Measurements from ENCODE around the gene YARS1. TPM values are rescaled to one million over a fixed set of nuclear protein-coding genes. Genes with fewer than 3 reads are reported as not detected.
A peak's percentile ranks its signal among the peaks of the same experiment; 100 is the strongest.

Gene YARS1
- polyA plus RNA-seq, 2 of the 4 experiments (the other 2 are of a cell fraction) = 92.5 to 103 TPM

DNA sequence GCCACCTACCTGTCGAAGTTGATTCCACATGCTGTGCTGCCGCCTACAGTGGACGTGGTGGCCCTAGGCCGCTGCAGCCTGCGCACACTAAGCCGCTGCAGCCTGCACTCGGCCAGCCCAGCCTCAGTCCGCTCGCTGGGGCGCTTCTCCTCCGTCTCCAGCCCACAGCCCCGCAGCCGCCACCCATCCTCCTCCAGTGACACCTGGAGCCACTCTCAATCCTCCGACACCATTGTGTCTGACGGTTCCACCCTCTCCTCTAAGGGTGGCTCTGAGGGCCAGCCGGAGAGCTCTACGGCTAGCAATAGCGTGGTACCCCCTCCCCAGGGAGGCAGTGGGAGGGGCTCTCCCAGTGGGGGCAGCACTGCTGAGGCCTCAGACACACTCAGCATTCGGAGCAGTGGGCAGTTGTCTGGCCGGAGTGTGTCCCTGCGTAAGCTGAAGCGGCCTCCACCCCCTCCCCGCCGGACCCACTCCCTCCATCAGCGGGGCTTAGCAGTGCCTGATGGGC lies 46.9 kb downstream of the YARS1 start:
- ATAC-seq = peak in 1 of 2 experiments; percentile 1; a peak in 1 of 6 replicates
- Histone ChIP-seq H3K4me3 (no peak overlapping the region), H3K4me2 (peak overlapping the region; percentile 43; the same call in 1 of the 3 replicates), H3K27ac (peak overlapping the region; percentile 57 to 99; a peak in 5 of 6 replicates), H3K4me1 (peaks cover 99% of the 10 kb centered on the region), H3K9me3 (no peaks in the 10 kb centered on the region)
- DNase-seq (ENCODE audit: low read depth in 1 of 2, low spot score in 1 of 2) = no peak
- no peak for FAIRE-seq
- 91% methylated on average over 20 of the region's 25 CpGs for WGBS (ENCODE audit: missing lambda C conversion rate)
- CTCF ChIA-PET = interaction anchor here (1.1 to 17.1 kb wide), 4 partner anchors 8 to 63 kb away, joined by 4 to 383 read pairs (median 6); partner anchors contain the start of gene SYNC
- POLR2A ChIA-PET = interaction anchor here (0.8 to 1.3 kb wide), 2 partner anchors 9 to 45 kb away, joined by 3 to 9 read pairs; no protein-coding TSS in a partner anchor
- TF ChIP-seq CHD2 (IDR thresholded peaks at IDR 0.05; ENCODE audit: low read length, partially characterized antibody) (no peak), EHMT2 (IDR thresholded peaks at IDR 0.05; ENCODE audit: low read depth) (no peak), EHF (CRISPR knock-in tag; IDR thresholded peaks at IDR 0.05) (no peak), ZC3H11A (IDR thresholded peaks at IDR 0.05) (no peak), HOXB5 (CRISPR knock-in tag; IDR thresholded peaks at IDR 0.05) (no peak), TP53 (CRISPR knock-in tag; IDR thresholded peaks at IDR 0.05) (no peak), RFX5 (IDR thresholded peaks at IDR 0.05) (no peak), EP300 (IDR thresholded peaks at IDR 0.05) (no peak), MAZ (IDR thresholded peaks at IDR 0.05; ENCODE audit: borderline replicate concordance, low read depth, low read length) (no peak)

DNA sequence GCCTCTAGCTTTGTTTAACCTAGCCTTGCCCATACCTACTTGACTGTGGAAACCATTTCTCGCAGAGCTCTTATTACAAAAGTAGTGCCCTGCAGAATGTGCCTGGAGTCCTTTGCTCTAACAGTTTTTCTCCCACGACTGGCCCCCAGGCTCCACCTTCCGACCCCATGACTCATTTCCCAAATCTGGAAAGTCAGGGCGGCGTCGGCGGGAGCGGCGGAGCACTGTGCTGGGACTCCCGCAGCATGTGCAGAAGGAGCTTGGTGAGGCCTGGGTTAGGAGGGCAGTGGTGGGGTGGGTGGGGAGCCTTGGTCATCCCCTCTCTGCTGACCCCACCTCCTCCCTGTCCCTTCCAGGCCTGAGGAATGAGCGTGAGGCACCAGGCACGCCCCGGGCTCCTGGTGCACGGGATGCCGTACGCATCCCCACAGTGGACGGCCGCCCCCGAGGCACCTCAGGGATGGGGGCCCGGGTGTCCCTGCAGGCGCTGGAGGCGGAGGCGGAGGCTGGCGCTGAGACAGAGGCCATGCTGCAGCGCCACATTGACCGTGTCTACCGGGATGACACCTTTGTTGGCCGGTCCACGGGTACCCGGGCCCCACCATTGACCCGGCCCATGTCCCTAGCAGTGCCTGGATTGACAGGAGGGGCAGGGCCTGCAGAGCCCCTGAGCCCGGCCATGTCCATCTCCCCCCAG lies 47.5 kb downstream of the YARS1 start:
- WGBS (ENCODE audit: missing lambda C conversion rate) = 6% methylated on average over 3 of the region's 32 CpGs
- FAIRE-seq (no peak), DNase-seq (ENCODE audit: low read depth in 1 of 2, low spot score in 1 of 2) (peak in 1 of 2 experiments; percentile 55), ATAC-seq (peak in 1 of 2 experiments; percentile 22; a peak in 3 of 6 replicates)
- ChIA-PET CTCF (interaction anchor here (0.6 to 17.1 kb wide), 5 partner anchors 8 to 62 kb away, joined by 4 to 383 read pairs (median 6); partner anchors contain the start of gene SYNC), POLR2A (interaction anchor here (0.8 to 1.3 kb wide), 3 partner anchors 8 to 57 kb away, joined by 3 to 9 read pairs (median 4); no protein-coding TSS in a partner anchor)
- Histone ChIP-seq H3K4me2 (peak overlapping the region; percentile 43), H3K4me1 (peaks cover 99% of the 10 kb centered on the region), H3K4me3 (no peak overlapping the region), H3K27ac (peak overlapping the region; percentile 57 to 99), H3K9me3 (no peaks in the 10 kb centered on the region)
- TF ChIP-seq, protein P1, sequence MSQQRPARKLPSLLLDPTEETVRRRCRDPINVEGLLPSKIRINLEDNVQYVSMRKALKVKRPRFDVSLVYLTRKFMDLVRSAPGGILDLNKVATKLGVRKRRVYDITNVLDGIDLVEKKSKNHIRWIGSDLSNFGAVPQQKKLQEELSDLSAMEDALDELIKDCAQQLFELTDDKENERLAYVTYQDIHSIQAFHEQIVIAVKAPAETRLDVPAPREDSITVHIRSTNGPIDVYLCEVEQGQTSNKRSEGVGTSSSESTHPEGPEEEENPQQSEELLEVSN (IDR thresholded peaks at IDR 0.05; ENCODE audit: borderline replicate concordance, low read depth) = peak; percentile 74
- no peak for TF ChIP-seq CEBPB (IDR thresholded peaks at IDR 0.05)
- TF ChIP-seq FOSL2 (IDR thresholded peaks at IDR 0.05) = no peak
- peak; percentile 63 for TF ChIP-seq FOSL2 (CRISPR knock-in tag; IDR thresholded peaks at IDR 0.05)
- TF ChIP-seq MAX (IDR thresholded peaks at IDR 0.05) = peak; percentile 75
- TF ChIP-seq NR3C1 (IDR thresholded peaks at IDR 0.05) = no peak

DNA sequence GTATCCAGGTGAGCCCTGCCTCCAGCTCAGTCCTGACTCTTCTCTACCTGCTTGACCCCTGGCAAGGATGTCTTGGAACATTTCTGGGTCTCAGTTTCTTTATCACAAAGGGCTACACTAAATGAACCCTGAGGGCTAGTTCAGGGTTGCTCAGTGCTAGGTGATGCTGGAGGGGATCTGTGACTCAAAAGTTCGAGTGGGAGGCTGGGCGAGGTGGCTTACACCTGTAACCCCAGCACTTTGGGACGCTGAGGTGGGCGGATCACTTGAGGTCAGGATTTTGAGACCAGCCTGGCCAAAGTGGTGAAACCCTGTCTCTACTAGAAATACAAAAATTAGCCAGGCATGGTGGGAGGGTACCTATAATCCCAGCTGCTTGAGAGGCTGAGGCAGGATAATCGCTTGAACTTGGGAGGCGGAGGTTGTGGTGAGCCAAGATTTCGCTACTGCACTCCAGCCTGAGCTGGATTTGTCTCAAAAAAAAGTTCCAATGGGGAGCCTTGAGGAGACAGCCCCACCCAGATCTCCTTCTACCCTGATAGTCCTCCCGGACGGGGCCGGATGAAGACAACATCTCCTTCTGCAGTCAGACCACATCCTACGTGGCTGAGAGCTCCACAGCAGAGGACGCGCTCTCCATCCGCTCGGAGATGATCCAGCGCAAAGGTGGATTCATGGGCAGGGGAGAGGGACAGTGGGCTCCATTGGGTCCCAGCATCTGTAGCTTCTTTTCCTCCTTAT lies 48.9 kb downstream of the YARS1 start:
- no peak for ATAC-seq
- FAIRE-seq = no peak
- CTCF ChIA-PET = interaction anchor here (17.1 kb wide), 1 partner anchor 61 kb away, joined by 383 read pairs; the partner anchor contains the start of gene SYNC
- DNase-seq (ENCODE audit: low read depth in 1 of 2, low spot score in 1 of 2) = no peak
- peak overlapping the region; percentile 52 for H3K4me2 ChIP-seq
- POLR2A ChIA-PET = no interaction called here
- 76% methylated on average over 12 of the region's 16 CpGs for WGBS (ENCODE audit: missing lambda C conversion rate)
- H3K9me3 ChIP-seq = no peaks in the 10 kb centered on the region
- H3K4me3 ChIP-seq = no peak overlapping the region
- H3K4me1 ChIP-seq = peaks cover 91% of the 10 kb centered on the region
- peak overlapping the region; percentile 64 to 99 for H3K27ac ChIP-seq
- no peak for TF ChIP-seq PHF8 (IDR thresholded peaks at IDR 0.05; ENCODE audit: borderline replicate concordance, low read depth)

- no peak overlapping the region for H3K4me3 ChIP-seq
- no peak for FAIRE-seq
- POLR2A ChIA-PET = no interaction called here
- DNase-seq (ENCODE audit: low read depth in 1 of 2, low spot score in 1 of 2) = peak in 1 of 2 experiments; percentile 24
- peak overlapping the region; percentile 64 to 99 for H3K27ac ChIP-seq
- WGBS (ENCODE audit: missing lambda C conversion rate) = 49% methylated on average over 5 of the region's 5 CpGs
- peak overlapping the region; percentile 52 for H3K4me2 ChIP-seq
- CTCF ChIA-PET = interaction anchor here (17.1 kb wide), 1 partner anchor 60 kb away, joined by 383 read pairs; the partner anchor contains the start of gene SYNC
- no peaks in the 10 kb centered on the region for H3K9me3 ChIP-seq
- ATAC-seq = peak; percentile 11 to 25; a peak in 3 of 6 replicates
- peaks cover 90% of the 10 kb centered on the region for H3K4me1 ChIP-seq
- TF ChIP-seq ZC3H11A (IDR thresholded peaks at IDR 0.05) (no peak), MAX (IDR thresholded peaks at IDR 0.05) (no peak), ZSCAN20 (CRISPR knock-in tag; IDR thresholded peaks at IDR 0.05) (no peak), HOXB5 (CRISPR knock-in tag; IDR thresholded peaks at IDR 0.05) (no peak), BHLHE40 (IDR thresholded peaks at IDR 0.05; ENCODE audit: low read depth, low read length) (no peak), KDM5A (IDR thresholded peaks at IDR 0.05) (no peak), HOXA7 (CRISPR knock-in tag; IDR thresholded peaks at IDR 0.05) (no peak), MYC (IDR thresholded peaks at IDR 0.05; ENCODE audit: borderline replicate concordance, low read length) (no peak), HES2 (IDR thresholded peaks at IDR 0.05) (no peak), EP300 (IDR thresholded peaks at IDR 0.05) (no peak), RFX5 (IDR thresholded peaks at IDR 0.05) (no peak), CBX8 (IDR thresholded peaks at IDR 0.05) (no peak), KDM1A (IDR thresholded peaks at IDR 0.05; ENCODE audit: low read depth) (no peak), HDAC2 (IDR thresholded peaks at IDR 0.05) (no peak), MAZ (IDR thresholded peaks at IDR 0.05; ENCODE audit: borderline replicate concordance, low read depth, low read length) (no peak), RARB (CRISPR knock-in tag; IDR thresholded peaks at IDR 0.05) (no peak)
- TF ChIP-seq, protein P2, sequence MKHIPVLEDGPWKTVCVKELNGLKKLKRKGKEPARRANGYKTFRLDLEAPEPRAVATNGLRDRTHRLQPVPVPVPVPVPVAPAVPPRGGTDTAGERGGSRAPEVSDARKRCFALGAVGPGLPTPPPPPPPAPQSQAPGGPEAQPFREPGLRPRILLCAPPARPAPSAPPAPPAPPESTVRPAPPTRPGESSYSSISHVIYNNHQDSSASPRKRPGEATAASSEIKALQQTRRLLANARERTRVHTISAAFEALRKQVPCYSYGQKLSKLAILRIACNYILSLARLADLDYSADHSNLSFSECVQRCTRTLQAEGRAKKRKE (CRISPR knock-in tag; IDR thresholded peaks at IDR 0.05; ENCODE audit: low read depth) = no peak
These were observed 49.5 kb downstream of the YARS1 start for GRCh38 chr1:32767641-32768040.

Data from A549 (cell line).